NCI-H748 treated with DMSO at 0.1 percent for 48 hours (cell line): Measurements from ENCODE around the gene BABAM2.

Source experiments
- DNase-seq: peaks from one replicate; lab custom pipeline; 2025; lab: John Stamatoyannopoulos, UW

BABAM2 gene

GRCh38 chr2:28209261-28209691 is 318.7 kb downstream of the BABAM2 start:
- DNase-seq, result no peak

- DNase-seq, result no peak
Observed at GRCh38 chr2:28209864-28210263, 319.3 kb downstream of the BABAM2 start.

GRCh38 chr2:28210535-28210934 is 320.0 kb downstream of the BABAM2 start:
- no peak for DNase-seq

GRCh38 chr2:28216331-28216730 is 325.8 kb downstream of the BABAM2 start:
- peak; percentile 23 for DNase-seq

GRCh38 chr2:28217042-28217740 is 326.7 kb downstream of the BABAM2 start:
- no peak for DNase-seq

- no peak for DNase-seq
Observed at GRCh38 chr2:28219138-28219537, 328.6 kb downstream of the BABAM2 start.

GRCh38 chr2:28219758-28220368 is 329.3 kb downstream of the BABAM2 start:
- DNase-seq, result no peak

- no peak for DNase-seq
Observed at GRCh38 chr2:28224648-28225472, 334.3 kb downstream of the BABAM2 start.

GRCh38 chr2:28225473-28226080 is 335.0 kb downstream of the BABAM2 start:
- no peak for DNase-seq

GRCh38 chr2:28226558-28226957 is 336.0 kb downstream of the BABAM2 start:
- DNase-seq, result no peak

- DNase-seq, result no peak
Observed at GRCh38 chr2:28227498-28227897, 337.0 kb downstream of the BABAM2 start.

- no peak for DNase-seq
Observed at GRCh38 chr2:28228434-28228995, 338.0 kb downstream of the BABAM2 start.

- DNase-seq, result no peak
Observed at GRCh38 chr2:28231110-28231631, 340.6 kb downstream of the BABAM2 start.

GRCh38 chr2:28232295-28232694 is 341.8 kb downstream of the BABAM2 start:
- peak; percentile 16 for DNase-seq

GRCh38 chr2:28233164-28233676 is 342.7 kb downstream of the BABAM2 start:
- peak; percentile 13 for DNase-seq

GRCh38 chr2:28234807-28235206 is 344.3 kb downstream of the BABAM2 start:
- no peak for DNase-seq

- DNase-seq, result no peak
Observed at GRCh38 chr2:28239207-28239606, 348.7 kb downstream of the BABAM2 start.

GRCh38 chr2:28240937-28241336 is 350.4 kb downstream of the BABAM2 start:
- no peak for DNase-seq

- DNase-seq, result no peak
Observed at GRCh38 chr2:28247290-28247689, 356.8 kb downstream of the BABAM2 start.

- DNase-seq, result no peak
Observed at GRCh38 chr2:28247734-28248133, 357.2 kb downstream of the BABAM2 start.

GRCh38 chr2:28248511-28248910 is 358.0 kb downstream of the BABAM2 start:
- no peak for DNase-seq

GRCh38 chr2:28250006-28250405 is 359.5 kb downstream of the BABAM2 start:
- no peak for DNase-seq
